Measurements from ENCODE around the gene CX3CL1. TPM values are rescaled to one million over a fixed set of nuclear protein-coding genes. Genes with fewer than 3 reads are reported as not detected.
A peak's percentile ranks its signal among the peaks of the same experiment; 100 is the strongest.
"Not testable (repeated sequence)": the region's sequence is repeated elsewhere in the genome, so short reads cannot be mapped to it uniquely, and the experiment has no call there.

CX3CL1 gene
- polyA plus RNA-seq, 1 donor (not counting 4 experiments of a cell fraction or from before 2014, with no cell fraction given), result 0.47 TPM

GRCh38 chr16:57341441-57342303 lies 30.6 kb upstream of the CX3CL1 start:
- Histone ChIP-seq H3K27ac (ENCODE audit: control insufficient read depth, insufficient read depth, low read length) (peak overlapping the region; percentile 52), H3K36me3 (ENCODE audit: control insufficient read depth in 2 of 2, extremely low read depth in 1 of 2, insufficient read depth in 2 of 2, low read length in 2 of 2) (no peaks in the 10 kb centered on the region), H2AFZ (ENCODE audit: control insufficient read depth, low read length) (no peak overlapping the region), H3K9ac (ENCODE audit: control insufficient read depth, extremely low read depth, insufficient read depth, low read length) (no peak overlapping the region), H3K9me1 (ENCODE audit: control insufficient read depth, extremely low read depth, insufficient read depth, low read length) (no peaks in the 10 kb centered on the region), H3K27me3 (ENCODE audit: control insufficient read depth, extremely low read depth, insufficient read depth, low read length) (no peaks in the 10 kb centered on the region), H3K4me3 (ENCODE audit: control insufficient read depth in 2 of 3, extremely low read depth in 1 of 3, insufficient read depth in 2 of 3, low read depth in 1 of 3, low read length in 3 of 3) (no peak overlapping the region), H3K4me2 (ENCODE audit: control insufficient read depth, extremely low read depth, insufficient read depth, low read depth, low read length) (peak overlapping the region; percentile 34), H3K79me2 (ENCODE audit: control insufficient read depth, insufficient read depth, low read length) (no peaks in the 10 kb centered on the region), H3K9me3 (ENCODE audit: control insufficient read depth, low read depth, low read length) (no peaks in the 10 kb centered on the region), H4K20me1 (ENCODE audit: control insufficient read depth, extremely low read depth, insufficient read depth, low read length) (no peaks in the 10 kb centered on the region), H3K4me1 (ENCODE audit: control insufficient read depth, extremely low read depth, insufficient read depth, low read length) (peaks cover 27% of the 10 kb centered on the region)
- DNase-seq (ENCODE audit: low read depth, low spot score), result peak; percentile 97
- peak; percentile 94 for FAIRE-seq
- TF ChIP-seq EZH2 (IDR thresholded peaks at IDR 0.05; ENCODE audit: low read length), result no peak
- TF ChIP-seq, protein P1, sequence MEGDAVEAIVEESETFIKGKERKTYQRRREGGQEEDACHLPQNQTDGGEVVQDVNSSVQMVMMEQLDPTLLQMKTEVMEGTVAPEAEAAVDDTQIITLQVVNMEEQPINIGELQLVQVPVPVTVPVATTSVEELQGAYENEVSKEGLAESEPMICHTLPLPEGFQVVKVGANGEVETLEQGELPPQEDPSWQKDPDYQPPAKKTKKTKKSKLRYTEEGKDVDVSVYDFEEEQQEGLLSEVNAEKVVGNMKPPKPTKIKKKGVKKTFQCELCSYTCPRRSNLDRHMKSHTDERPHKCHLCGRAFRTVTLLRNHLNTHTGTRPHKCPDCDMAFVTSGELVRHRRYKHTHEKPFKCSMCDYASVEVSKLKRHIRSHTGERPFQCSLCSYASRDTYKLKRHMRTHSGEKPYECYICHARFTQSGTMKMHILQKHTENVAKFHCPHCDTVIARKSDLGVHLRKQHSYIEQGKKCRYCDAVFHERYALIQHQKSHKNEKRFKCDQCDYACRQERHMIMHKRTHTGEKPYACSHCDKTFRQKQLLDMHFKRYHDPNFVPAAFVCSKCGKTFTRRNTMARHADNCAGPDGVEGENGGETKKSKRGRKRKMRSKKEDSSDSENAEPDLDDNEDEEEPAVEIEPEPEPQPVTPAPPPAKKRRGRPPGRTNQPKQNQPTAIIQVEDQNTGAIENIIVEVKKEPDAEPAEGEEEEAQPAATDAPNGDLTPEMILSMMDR (optimal IDR thresholded peaks at IDR 0.05 in 1 of 3, IDR thresholded peaks at IDR 0.05 in 1 of 3, conservative IDR thresholded peaks at IDR 0.05 in 1 of 3; ENCODE audit: extremely low read depth in 1 of 3, insufficient read depth in 2 of 3, low read length in 3 of 3), result no peak
- dilution Hi-C loops (cut with MboI; ENCODE audit: extremely low pct_ligation_motif_present, low sequenced_read_pairs), result loop anchor here (10.0 kb wide), 1 partner anchor 73 kb away; no protein-coding TSS in a partner anchor

- H3K9me1 ChIP-seq (ENCODE audit: control insufficient read depth, extremely low read depth, insufficient read depth, low read length); H2AFZ ChIP-seq (ENCODE audit: control insufficient read depth, low read length); H3K4me2 ChIP-seq (ENCODE audit: control insufficient read depth, extremely low read depth, insufficient read depth, low read depth, low read length); H3K27me3 ChIP-seq (ENCODE audit: control insufficient read depth, extremely low read depth, insufficient read depth, low read length); FAIRE-seq; DNase-seq (ENCODE audit: low read depth, low spot score); H3K9me3 ChIP-seq (ENCODE audit: control insufficient read depth, low read depth, low read length); H3K79me2 ChIP-seq (ENCODE audit: control insufficient read depth, insufficient read depth, low read length); H3K9ac ChIP-seq (ENCODE audit: control insufficient read depth, extremely low read depth, insufficient read depth, low read length); H3K27ac ChIP-seq (ENCODE audit: control insufficient read depth, insufficient read depth, low read length); H3K4me3 ChIP-seq (ENCODE audit: control insufficient read depth in 2 of 3, extremely low read depth in 1 of 3, insufficient read depth in 2 of 3, low read depth in 1 of 3, low read length in 3 of 3); H3K36me3 ChIP-seq (ENCODE audit: control insufficient read depth in 2 of 2, extremely low read depth in 1 of 2, insufficient read depth in 2 of 2, low read length in 2 of 2); H4K20me1 ChIP-seq (ENCODE audit: control insufficient read depth, extremely low read depth, insufficient read depth, low read length): not testable (repeated sequence)
- H3K4me1 ChIP-seq (ENCODE audit: control insufficient read depth, extremely low read depth, insufficient read depth, low read length), result peaks cover 27% of the 10 kb centered on the region
- dilution Hi-C loops (cut with MboI; ENCODE audit: extremely low pct_ligation_motif_present, low sequenced_read_pairs), result loop anchor here (10.0 kb wide), 1 partner anchor 72 kb away; no protein-coding TSS in a partner anchor
Observed at GRCh38 chr16:57342606-57343005, 29.7 kb upstream of the CX3CL1 start.

Measured in keratinocyte (primary cell).